ENCODE results near the gene EMX2.

The EMX2 gene

DNA sequence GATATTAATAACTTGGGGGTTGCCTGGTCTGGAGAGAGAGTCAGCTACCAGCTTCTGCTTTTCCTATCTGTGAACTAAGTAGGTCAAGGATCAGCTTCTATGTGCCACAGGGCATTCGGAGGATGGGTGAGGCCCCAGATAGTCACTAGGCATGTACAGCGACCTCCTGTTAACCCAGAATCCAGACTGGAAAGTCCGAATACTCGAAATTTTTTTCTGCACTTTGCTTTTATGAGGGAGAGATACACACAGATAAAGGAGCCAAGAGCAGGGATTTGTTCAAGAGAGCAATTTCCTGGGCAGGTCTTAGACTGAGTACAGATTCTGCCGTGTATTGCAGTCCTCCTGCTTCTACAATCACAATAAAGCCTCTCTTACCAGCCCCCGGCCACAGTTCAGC is 54.2 kb downstream of the EMX2 start (continued):
- TF ChIP-seq WT1 (tag by site-specific recombination; IDR thresholded peaks at IDR 0.05), result no peak
- TF ChIP-seq ZFP69B (tag by site-specific recombination; IDR thresholded peaks at IDR 0.05), result no peak
- TF ChIP-seq, protein P1, sequence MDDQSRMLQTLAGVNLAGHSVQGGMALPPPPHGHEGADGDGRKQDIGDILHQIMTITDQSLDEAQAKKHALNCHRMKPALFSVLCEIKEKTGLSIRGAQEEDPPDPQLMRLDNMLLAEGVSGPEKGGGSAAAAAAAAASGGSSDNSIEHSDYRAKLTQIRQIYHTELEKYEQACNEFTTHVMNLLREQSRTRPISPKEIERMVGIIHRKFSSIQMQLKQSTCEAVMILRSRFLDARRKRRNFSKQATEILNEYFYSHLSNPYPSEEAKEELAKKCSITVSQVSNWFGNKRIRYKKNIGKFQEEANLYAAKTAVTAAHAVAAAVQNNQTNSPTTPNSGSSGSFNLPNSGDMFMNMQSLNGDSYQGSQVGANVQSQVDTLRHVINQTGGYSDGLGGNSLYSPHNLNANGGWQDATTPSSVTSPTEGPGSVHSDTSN (CRISPR knock-in tag; IDR thresholded peaks at IDR 0.05), result no peak

DNA sequence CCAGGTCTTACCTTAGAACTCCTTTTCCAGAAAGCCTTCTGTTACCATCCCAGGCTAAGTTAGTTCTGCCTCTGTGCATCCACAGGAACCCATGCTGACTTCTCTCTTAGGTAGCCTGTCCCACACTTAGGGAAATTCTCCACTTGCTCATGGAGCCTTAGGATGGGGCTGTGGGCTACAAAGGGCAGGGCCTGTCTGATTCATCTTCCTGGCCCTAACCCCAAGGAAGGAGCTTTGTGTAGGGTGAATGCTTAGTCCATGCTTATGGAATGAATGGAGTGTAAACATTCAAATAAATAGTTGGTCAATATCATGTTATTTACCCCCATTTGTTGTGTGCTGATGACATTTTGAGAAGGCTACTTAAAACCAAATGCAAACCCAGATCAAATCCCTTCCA is 54.7 kb downstream of the EMX2 start:
- ChIA-PET POLR2A (no interaction called here), CTCF (interaction anchor here (0.6 kb wide), 1 partner anchor 947 kb away, joined by 3 read pairs; no protein-coding TSS in a partner anchor)
- TF ChIP-seq ZBTB20 (tag by site-specific recombination; IDR thresholded peaks at IDR 0.05) (no peak), ZIC2 (tag by site-specific recombination; IDR thresholded peaks at IDR 0.05) (no peak), BCL11A (tag by site-specific recombination; IDR thresholded peaks at IDR 0.05; ENCODE audit: low read depth) (no peak), MEIS1 (CRISPR knock-in tag; IDR thresholded peaks at IDR 0.05; ENCODE audit: borderline replicate concordance) (no peak), ZNF174 (tag by site-specific recombination; IDR thresholded peaks at IDR 0.05) (no peak), GFI1B (tag by site-specific recombination; IDR thresholded peaks at IDR 0.05) (no peak), REPIN1 (tag by site-specific recombination; IDR thresholded peaks at IDR 0.05; ENCODE audit: low read depth) (no peak), OSR2 (tag by site-specific recombination; IDR thresholded peaks at IDR 0.05) (no peak), SCRT2 (tag by site-specific recombination; IDR thresholded peaks at IDR 0.05) (no peak), MZF1 (tag by site-specific recombination; IDR thresholded peaks at IDR 0.05; ENCODE audit: borderline replicate concordance) (no peak), KLF7 (tag by site-specific recombination; IDR thresholded peaks at IDR 0.05; ENCODE audit: borderline replicate concordance) (no peak), BCL11B (tag by site-specific recombination; IDR thresholded peaks at IDR 0.05; ENCODE audit: low read depth) (no peak)
- TF ChIP-seq, protein P2, sequence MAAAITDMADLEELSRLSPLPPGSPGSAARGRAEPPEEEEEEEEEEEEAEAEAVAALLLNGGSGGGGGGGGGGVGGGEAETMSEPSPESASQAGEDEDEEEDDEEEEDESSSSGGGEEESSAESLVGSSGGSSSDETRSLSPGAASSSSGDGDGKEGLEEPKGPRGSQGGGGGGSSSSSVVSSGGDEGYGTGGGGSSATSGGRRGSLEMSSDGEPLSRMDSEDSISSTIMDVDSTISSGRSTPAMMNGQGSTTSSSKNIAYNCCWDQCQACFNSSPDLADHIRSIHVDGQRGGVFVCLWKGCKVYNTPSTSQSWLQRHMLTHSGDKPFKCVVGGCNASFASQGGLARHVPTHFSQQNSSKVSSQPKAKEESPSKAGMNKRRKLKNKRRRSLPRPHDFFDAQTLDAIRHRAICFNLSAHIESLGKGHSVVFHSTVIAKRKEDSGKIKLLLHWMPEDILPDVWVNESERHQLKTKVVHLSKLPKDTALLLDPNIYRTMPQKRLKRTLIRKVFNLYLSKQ (tag by site-specific recombination; IDR thresholded peaks at IDR 0.05; ENCODE audit: borderline replicate concordance), result no peak
- TF ChIP-seq, protein P3, sequence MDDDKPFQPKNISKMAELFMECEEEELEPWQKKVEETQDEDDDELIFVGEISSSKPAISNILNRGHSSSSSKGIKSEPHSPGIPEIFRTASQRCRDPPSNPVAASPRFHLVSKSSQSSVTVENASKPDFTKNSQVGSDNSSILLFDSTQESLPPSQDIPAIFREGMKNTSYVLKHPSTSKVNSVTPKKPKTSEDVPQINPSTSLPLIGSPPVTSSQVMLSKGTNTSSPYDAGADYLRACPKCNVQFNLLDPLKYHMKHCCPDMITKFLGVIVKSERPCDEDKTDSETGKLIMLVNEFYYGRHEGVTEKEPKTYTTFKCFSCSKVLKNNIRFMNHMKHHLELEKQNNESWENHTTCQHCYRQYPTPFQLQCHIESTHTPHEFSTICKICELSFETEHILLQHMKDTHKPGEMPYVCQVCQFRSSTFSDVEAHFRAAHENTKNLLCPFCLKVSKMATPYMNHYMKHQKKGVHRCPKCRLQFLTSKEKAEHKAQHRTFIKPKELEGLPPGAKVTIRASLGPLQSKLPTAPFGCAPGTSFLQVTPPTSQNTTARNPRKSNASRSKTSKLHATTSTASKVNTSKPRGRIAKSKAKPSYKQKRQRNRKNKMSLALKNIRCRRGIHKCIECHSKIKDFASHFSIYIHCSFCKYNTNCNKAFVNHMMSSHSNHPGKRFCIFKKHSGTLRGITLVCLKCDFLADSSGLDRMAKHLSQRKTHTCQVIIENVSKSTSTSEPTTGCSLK (tag by site-specific recombination; IDR thresholded peaks at IDR 0.05), result no peak
- TF ChIP-seq, protein P4, sequence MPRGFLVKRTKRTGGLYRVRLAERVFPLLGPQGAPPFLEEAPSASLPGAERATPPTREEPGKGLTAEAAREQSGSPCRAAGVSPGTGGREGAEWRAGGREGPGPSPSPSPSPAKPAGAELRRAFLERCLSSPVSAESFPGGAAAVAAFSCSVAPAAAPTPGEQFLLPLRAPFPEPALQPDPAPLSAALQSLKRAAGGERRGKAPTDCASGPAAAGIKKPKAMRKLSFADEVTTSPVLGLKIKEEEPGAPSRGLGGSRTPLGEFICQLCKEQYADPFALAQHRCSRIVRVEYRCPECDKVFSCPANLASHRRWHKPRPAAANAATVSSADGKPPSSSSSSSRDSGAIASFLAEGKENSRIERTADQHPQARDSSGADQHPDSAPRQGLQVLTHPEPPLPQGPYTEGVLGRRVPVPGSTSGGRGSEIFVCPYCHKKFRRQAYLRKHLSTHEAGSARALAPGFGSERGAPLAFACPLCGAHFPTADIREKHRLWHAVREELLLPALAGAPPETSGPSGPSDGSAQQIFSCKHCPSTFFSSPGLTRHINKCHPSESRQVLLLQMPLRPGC (tag by site-specific recombination; IDR thresholded peaks at IDR 0.05), result no peak
- TF ChIP-seq, protein P5, sequence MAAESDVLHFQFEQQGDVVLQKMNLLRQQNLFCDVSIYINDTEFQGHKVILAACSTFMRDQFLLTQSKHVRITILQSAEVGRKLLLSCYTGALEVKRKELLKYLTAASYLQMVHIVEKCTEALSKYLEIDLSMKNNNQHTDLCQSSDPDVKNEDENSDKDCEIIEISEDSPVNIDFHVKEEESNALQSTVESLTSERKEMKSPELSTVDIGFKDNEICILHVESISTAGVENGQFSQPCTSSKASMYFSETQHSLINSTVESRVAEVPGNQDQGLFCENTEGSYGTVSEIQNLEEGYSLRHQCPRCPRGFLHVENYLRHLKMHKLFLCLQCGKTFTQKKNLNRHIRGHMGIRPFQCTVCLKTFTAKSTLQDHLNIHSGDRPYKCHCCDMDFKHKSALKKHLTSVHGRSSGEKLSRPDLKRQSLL (tag by site-specific recombination; IDR thresholded peaks at IDR 0.05), result no peak
- TF ChIP-seq, protein P6, sequence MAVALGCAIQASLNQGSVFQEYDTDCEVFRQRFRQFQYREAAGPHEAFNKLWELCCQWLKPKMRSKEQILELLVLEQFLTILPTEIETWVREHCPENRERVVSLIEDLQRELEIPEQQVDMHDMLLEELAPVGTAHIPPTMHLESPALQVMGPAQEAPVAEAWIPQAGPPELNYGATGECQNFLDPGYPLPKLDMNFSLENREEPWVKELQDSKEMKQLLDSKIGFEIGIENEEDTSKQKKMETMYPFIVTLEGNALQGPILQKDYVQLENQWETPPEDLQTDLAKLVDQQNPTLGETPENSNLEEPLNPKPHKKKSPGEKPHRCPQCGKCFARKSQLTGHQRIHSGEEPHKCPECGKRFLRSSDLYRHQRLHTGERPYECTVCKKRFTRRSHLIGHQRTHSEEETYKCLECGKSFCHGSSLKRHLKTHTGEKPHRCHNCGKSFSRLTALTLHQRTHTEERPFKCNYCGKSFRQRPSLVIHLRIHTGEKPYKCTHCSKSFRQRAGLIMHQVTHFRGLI (tag by site-specific recombination; IDR thresholded peaks at IDR 0.05), result no peak

More for the DNA sequence above, 54.7 kb downstream of the EMX2 start:
- H3K4me3 ChIP-seq (ENCODE audit: low read depth, low read length), result no peak overlapping the region
- no peaks in the 10 kb centered on the region for H3K9me3 ChIP-seq (ENCODE audit: control insufficient read depth, insufficient read depth, low read depth, low read length)
- H3K27ac ChIP-seq (ENCODE audit: extremely low read depth, low read depth, low read length), result no peak overlapping the region
- no peaks in the 10 kb centered on the region for H3K4me1 ChIP-seq (ENCODE audit: control insufficient read depth, insufficient read depth, low read length)
- no peaks in the 10 kb centered on the region for H3K36me3 ChIP-seq (ENCODE audit: control insufficient read depth in 2 of 2, insufficient read depth in 1 of 2, low read length in 2 of 2)

Data from HEK293 (cell line).